Activated CD4-positive, CD25-positive, alpha-beta regulatory T cell (primary cell): ENCODE data around the gene NOD2.

Experiments used
- DNase-seq, 4 experiments: peaks; one replicate each; lab custom pipeline; 2025; lab: John Stamatoyannopoulos, UW

NOD2 gene

GRCh38 chr16:50742576-50743200 is 49.3 kb downstream of the NOD2 start:
- peak in 1 of 4 experiments; percentile 22 for DNase-seq

- no peak for DNase-seq
Measured at GRCh38 chr16:50743581-50744225, 50.3 kb downstream of the NOD2 start.

- no peak for DNase-seq
Measured at GRCh38 chr16:50744881-50745280, 51.5 kb downstream of the NOD2 start.

GRCh38 chr16:50745940-50746339 is 52.5 kb downstream of the NOD2 start:
- no peak for DNase-seq

DNA sequence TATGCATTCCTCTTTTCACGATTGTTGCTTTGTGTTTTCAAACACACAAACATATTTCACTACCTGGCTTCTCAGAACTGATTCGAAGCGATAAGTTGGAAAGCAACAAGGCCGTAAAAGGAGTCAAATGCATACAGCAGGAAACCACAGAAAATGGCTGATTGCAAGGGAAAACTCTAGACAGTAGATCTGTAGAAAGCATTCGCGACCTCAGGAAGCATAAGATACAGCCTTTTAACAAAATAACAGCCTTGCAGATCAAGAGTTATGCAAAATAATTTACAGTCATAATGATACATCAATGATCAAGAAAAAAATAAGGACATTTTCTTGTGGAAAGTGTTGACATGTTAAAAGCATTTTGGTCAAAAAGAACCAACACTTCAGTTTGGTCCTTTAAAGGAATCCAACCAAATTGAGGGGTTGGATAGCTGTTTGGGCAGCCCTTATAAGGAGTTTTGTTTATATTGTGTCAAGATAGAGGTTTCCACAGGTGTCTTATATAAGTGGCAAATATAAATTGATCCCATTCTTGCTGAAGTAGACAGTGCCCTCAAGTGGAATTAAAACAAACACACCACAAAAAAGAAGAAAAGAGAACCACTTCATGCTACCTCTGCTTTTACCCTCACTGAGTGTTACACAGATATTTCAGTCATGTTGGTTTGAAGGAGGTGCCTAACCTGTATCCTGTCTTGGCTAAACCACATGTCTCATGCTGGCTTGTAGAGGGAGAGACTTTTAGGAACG is 54.0 kb downstream of the NOD2 start:
- DNase-seq = no peak

GRCh38 chr16:50751528-50751927 is 58.1 kb downstream of the NOD2 start:
- no peak for DNase-seq

GRCh38 chr16:50752471-50753235 is 59.2 kb downstream of the NOD2 start:
- no peak for DNase-seq

DNA sequence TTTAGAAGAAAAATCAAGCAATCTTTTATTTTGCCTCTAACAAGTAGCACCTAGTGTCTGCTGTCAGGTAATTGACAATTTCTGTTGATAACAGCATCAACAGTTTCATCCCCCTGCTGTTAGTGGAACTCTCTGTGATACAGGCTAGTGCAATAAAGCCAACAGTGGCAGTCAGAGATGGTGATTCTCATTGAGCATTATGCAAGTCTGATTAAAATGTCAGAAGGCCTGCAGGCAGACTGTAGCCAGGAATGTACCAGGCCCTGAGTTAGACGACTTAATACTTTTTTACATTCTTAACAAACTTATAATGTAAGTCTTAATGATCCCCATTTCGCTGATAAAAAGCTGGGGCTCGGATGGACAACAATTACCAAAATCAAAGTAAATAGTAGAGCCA is 63.1 kb downstream of the NOD2 start:
- no peak for DNase-seq

GRCh38 chr16:50761267-50761666 is 67.9 kb downstream of the NOD2 start:
- DNase-seq = no peak

DNA sequence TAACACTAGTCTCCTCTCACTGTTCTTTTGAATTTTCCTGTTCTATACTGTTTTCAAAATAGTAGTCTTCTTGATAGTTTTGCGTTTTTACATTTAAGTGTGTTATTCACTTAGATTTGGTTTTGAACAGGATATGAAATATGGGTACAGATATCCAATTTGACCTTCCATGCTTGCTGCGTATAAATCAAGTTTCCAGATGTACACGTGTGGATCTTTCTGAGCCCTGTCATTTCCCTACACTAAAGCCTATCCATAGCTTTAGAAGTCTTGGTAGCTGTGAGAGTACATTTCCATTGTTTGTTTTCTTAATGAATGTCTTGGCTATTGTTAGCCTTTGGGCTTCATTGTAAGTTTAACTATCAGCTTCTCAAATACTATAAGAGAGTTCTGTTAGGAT is 68.8 kb downstream of the NOD2 start:
- no peak for DNase-seq

DNA sequence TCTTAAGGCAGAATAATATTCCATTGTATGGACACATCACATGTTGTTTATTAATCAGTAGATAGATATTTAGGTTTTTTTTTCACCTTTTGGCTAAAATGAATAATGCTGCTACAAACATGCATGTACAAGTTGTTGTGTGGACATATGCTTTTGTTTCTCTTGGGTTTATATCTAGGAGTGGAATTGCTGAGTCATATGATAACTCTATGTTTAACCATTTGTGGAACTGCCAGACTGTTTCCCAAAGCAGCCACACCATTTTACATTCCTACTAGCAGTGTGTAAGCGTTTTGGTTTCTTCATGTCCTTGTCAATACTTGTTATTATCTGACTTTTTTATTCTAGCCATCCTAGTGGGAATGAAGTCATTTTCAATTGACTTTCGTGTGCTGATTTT is 69.8 kb downstream of the NOD2 start:
- no peak for DNase-seq

GRCh38 chr16:50765260-50765659 is 71.9 kb downstream of the NOD2 start:
- no peak for DNase-seq

- DNase-seq = no peak
Measured at GRCh38 chr16:50765861-50766260, 72.5 kb downstream of the NOD2 start.

GRCh38 chr16:50767197-50767596 is 73.8 kb downstream of the NOD2 start:
- DNase-seq = no peak

DNA sequence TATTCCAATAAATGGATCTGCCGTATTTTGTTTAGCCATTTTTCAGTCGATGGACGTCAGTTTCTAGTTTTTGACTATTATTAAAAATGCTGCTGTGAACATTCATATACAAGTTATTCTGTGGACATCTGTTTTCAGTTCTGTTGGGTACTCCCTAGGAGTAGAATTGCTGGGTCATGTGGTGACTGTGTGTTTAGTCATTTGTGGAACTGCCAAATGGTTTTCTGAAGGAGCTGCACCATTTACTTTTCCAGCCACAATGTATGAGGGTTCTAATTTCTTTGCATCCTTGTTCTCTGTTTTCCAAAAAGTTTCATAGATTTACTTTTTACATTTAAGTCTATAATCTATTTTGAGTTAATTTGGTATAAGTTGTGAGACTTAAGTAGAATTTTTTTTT is 78.0 kb downstream of the NOD2 start:
- DNase-seq = no peak

GRCh38 chr16:50774405-50774804 is 81.0 kb downstream of the NOD2 start:
- DNase-seq = no peak

- no peak for DNase-seq
Measured at GRCh38 chr16:50774960-50775359, 81.6 kb downstream of the NOD2 start.

DNA sequence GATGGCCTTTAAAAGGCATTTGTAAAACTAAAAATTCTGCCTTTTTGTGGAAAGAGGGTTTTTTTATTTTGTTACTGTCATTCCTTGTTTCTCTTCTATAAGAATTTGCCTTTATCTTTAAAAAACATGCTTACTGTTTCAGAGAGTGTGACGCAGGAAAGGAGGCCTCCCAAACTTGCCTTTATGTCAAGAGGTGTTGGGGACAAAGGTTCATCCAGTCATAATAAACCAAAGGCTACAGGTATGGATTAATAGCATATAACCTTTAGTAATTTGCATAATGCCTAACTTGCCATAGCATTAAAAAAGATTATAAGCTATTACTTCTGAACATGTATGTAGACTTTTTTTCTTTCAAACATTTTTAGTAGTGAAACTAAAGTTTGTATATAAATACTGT is 82.6 kb downstream of the NOD2 start:
- DNase-seq = no peak

- no peak for DNase-seq
Measured at GRCh38 chr16:50778284-50779163, 85.1 kb downstream of the NOD2 start.

GRCh38 chr16:50781043-50781442 is 87.6 kb downstream of the NOD2 start:
- DNase-seq = no peak

DNA sequence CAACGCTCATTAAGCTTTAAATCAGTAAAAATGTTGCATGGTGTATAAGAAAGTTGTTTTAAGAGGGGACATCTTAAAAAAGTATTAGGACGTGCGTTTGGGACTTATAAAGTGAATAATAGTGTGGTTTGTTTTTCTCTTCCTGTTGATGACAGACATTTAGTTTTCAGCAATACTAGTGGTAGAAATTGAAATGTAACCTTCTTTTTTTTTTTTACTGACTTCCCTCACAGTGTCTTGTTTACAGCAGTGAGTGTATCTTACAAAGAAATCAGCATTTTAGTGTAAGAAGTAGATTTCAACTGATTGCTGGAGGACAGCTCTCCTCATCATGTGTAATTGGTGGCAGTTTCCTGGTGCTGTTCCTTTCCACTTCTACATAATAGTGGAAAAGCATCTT is 88.1 kb downstream of the NOD2 start:
- no peak for DNase-seq
